ENCODE measurements around the gene MICB. TPM values are rescaled to one million over a fixed set of nuclear protein-coding genes. Genes with fewer than 3 reads are reported as not detected.
A peak's percentile ranks its signal among the peaks of the same experiment; 100 is the strongest.

Gene MICB
- total and polyA plus RNA-seq, 2 of the 8 experiments (the other 6 are each of a cell fraction or from before 2014, with no cell fraction given) = 16.2 to 25.3 TPM

GRCh38 chr6:31547727-31548543 is 50.0 kb downstream of the MICB start:
- H2BK12ac ChIP-seq (ENCODE audit: low read depth, low read length) = no peak overlapping the region
- H3K27me3 ChIP-seq (replicated peaks in 1 of 4; ENCODE audit: control insufficient read depth in 3 of 4, extremely low read depth in 1 of 4, insufficient read depth in 3 of 4, low read length in 3 of 4) = no peaks in the 10 kb centered on the region
- H3K4me1 ChIP-seq (replicated peaks in 1 of 4; ENCODE audit: control insufficient read depth in 3 of 4, insufficient read depth in 4 of 4, low read length in 3 of 4) = peaks cover 0 to 8% (median 5%) of the 10 kb centered on the region in 4 experiments; a peak in 5 of 7 replicates
- no peak overlapping the region for H2BK15ac ChIP-seq (ENCODE audit: low read length)
- no peak overlapping the region for H3K23ac ChIP-seq (ENCODE audit: insufficient read length)
- H3K79me2 ChIP-seq (ENCODE audit: control insufficient read depth in 1 of 2, insufficient read depth in 2 of 2, low read length in 2 of 2) = peaks cover 0 to 15% of the 10 kb centered on the region in 2 experiments; a peak in 1 of 4 replicates
- DNase-seq (ENCODE audit: low read depth in 1 of 2, low spot score in 2 of 2) (no peak), FAIRE-seq (no peak)
- H4K8ac ChIP-seq (ENCODE audit: extremely low read depth, insufficient read depth, low read length) = peak overlapping the region; percentile 83
- H2BK120ac ChIP-seq (replicated peaks; ENCODE audit: low read depth, low read length) = no peak overlapping the region
- H2AFZ ChIP-seq (ENCODE audit: low read length) = no peak overlapping the region
- no peak overlapping the region for H2AK5ac ChIP-seq (ENCODE audit: low read depth, low read length)
- no peak overlapping the region; the same call in 1 of the 2 replicates for H2BK20ac ChIP-seq (ENCODE audit: low read length)
- no peak overlapping the region; the same call in 1 of the 2 replicates for H3K27ac ChIP-seq (ENCODE audit: low read depth, low read length)
- H3K36me3 ChIP-seq (ENCODE audit: control insufficient read depth in 2 of 4, insufficient read depth in 4 of 4, low read length in 3 of 4) = peaks cover 0 to 4% (median 3%) of the 10 kb centered on the region in 4 experiments; a peak in 4 of 8 replicates
- H3K79me1 ChIP-seq (ENCODE audit: low read depth, low read length) = no peaks in the 10 kb centered on the region; the same call in 1 of the 2 replicates
- H3K56ac ChIP-seq (replicated peaks; ENCODE audit: insufficient read length, low read depth, low read length) = no peak overlapping the region
- H3K9me3 ChIP-seq (ENCODE audit: insufficient read depth in 2 of 2, low read depth in 1 of 2, low read length in 1 of 2) = no peaks in the 10 kb centered on the region
- POLR2A ChIA-PET (ENCODE audit: partially characterized antibody) = interaction anchor here (0.6 to 18.4 kb wide), 25 partner anchors 7 to 1222 kb away, joined by 3 to 428 read pairs (median 4); partner anchors contain the start of genes BAG6, C6orf47, GPANK1 and LST1
- no peak overlapping the region for H3K14ac ChIP-seq (ENCODE audit: insufficient read length)
- no peak overlapping the region for H3K4ac ChIP-seq (replicated peaks; ENCODE audit: insufficient read length, low read depth, low read length)
- H3K9ac ChIP-seq (replicated peaks in 1 of 4; ENCODE audit: extremely low read depth in 1 of 4, low read depth in 3 of 4, low read length in 3 of 4) = peak overlapping the region in 2 of 4 experiments; percentile 27 to 46; a peak in 3 of 7 replicates
- CTCF ChIA-PET (ENCODE audit: partially characterized antibody) = interaction anchor here (0.6 to 24.7 kb wide), 8 partner anchors 17 to 96 kb away, joined by 3 to 613 read pairs (median 6); partner anchors contain the start of genes LST1, LTB, NCR3 and TNF
- no peaks in the 10 kb centered on the region for H4K20me1 ChIP-seq (replicated peaks in 1 of 2; ENCODE audit: control insufficient read depth in 1 of 2, insufficient read depth in 2 of 2, low read length in 2 of 2)
- H2BK5ac ChIP-seq (ENCODE audit: low read depth, low read length) = no peak overlapping the region
- peak overlapping the region; percentile 32 to 84 for H3K4me2 ChIP-seq (ENCODE audit: insufficient read depth in 1 of 2, low read depth in 2 of 2, low read length in 2 of 2)
- peaks cover 2% of the 10 kb centered on the region; the same call in 1 of the 2 replicates for H3K23me2 ChIP-seq (ENCODE audit: low read depth, low read length)
- no peak overlapping the region for H3K18ac ChIP-seq (ENCODE audit: extremely low read depth, low read length)
- WGBS, 2 experiments (ENCODE audit: extremely low coverage in 1 of 2, insufficient coverage in 1 of 2, insufficient read length in 1 of 2, insufficient replicate concordance in 2 of 2, low coverage in 1 of 2, low lambda C conversion rate in 2 of 2, missing lambda C conversion rate in 1 of 2) = 88 to 100% methylated on average over 1 to 24 of the region's 24 CpGs
- H4K91ac ChIP-seq (replicated peaks; ENCODE audit: insufficient read length, low read length) = peak overlapping the region; percentile 67
- no peak overlapping the region for H4K5ac ChIP-seq (ENCODE audit: insufficient read length, low read depth, low read length)
- peak overlapping the region; percentile 33 to 70 (median 51); a peak in 6 of 8 replicates for H3K4me3 ChIP-seq (ENCODE audit: extremely low read depth in 1 of 4, insufficient read depth in 2 of 4, low read depth in 3 of 4, low read length in 4 of 4)
- TF ChIP-seq TCF12 (IDR thresholded peaks at IDR 0.05; ENCODE audit: low read depth, low read length) (no peak), SIN3A (conservative IDR thresholded peaks at IDR 0.05 in 1 of 2, IDR thresholded peaks at IDR 0.05 in 1 of 2; ENCODE audit: low read depth in 1 of 2, low read length in 2 of 2) (no peak), RXRA (IDR thresholded peaks at IDR 0.05; ENCODE audit: insufficient read depth, low read depth, low read length) (no peak), SUZ12 (IDR thresholded peaks at IDR 0.05; ENCODE audit: low read length) (no peak), GABPA (IDR thresholded peaks at IDR 0.05; ENCODE audit: borderline replicate concordance, insufficient read depth, low read length) (no peak), TAF7 (optimal IDR thresholded peaks at IDR 0.05; ENCODE audit: borderline replicate concordance, low read depth, low read length) (no peak), SRF (IDR thresholded peaks at IDR 0.05; ENCODE audit: low read depth, low read length) (no peak), EGR1 (IDR thresholded peaks at IDR 0.05; ENCODE audit: borderline replicate concordance, low read depth, low read length) (no peak), CREB1 (IDR thresholded peaks at IDR 0.05) (no peak), EZH2 (IDR thresholded peaks at IDR 0.05; ENCODE audit: low read depth, low read length, severe bottlenecking) (no peak), ZNF274 (IDR thresholded peaks at IDR 0.05; ENCODE audit: borderline replicate concordance, extremely low read depth, low read length) (no peak)
